Panc1 (cell line): Measurements from ENCODE around the gene SLC6A6. TPM values are rescaled to one million over a fixed set of nuclear protein-coding genes. Genes with fewer than 3 reads are reported as not detected.
A peak's percentile ranks its signal among the peaks of the same experiment; 100 is the strongest.

Experiments
- ATAC-seq: fragments of 200-7000 bp; cut with Tn5 transposase; 2 replicates; pipeline ENCODE4 v1.9.1; 2020; ENCODE audit warnings: mild to moderate bottlenecking, moderate library complexity
- BruUV-seq: library from RNA; stranded (reverse); fragments of 400-500 nt; replicated peaks from 2 replicates; lab custom pipeline; 2021; lab: Mats Ljungman, UMichigan
- CTCF ChIA-PET: fragments of 300-600 bp; sonication (Branson Sonifier 250); formaldehyde crosslinking; loops from one replicate; lab custom pipeline; 2022; ENCODE audit warnings: antibody characterized with exemption; lab: Charles Lee
- POLR2A ChIA-PET: fragments of 300-600 bp; sonication (Branson Sonifier 250); formaldehyde crosslinking; loops from one replicate; lab custom pipeline; 2022; ENCODE audit warnings: antibody characterized with exemption; lab: Charles Lee
- DNase-seq: peaks from one replicate; pipeline ENCODE4 v3.0.0-alpha.2; 2010; ENCODE audit warnings: low read depth, low spot score
- H3K27ac ChIP-seq: 2 replicates; pipeline ENCODE4 v1.5.1; 2011; ENCODE audit warnings: mild to moderate bottlenecking, low read length, inconsistent platforms
- H3K27me3 ChIP-seq: fragments of 200-500 bp; sonication (Bioruptor generic); 2 replicates; pipeline ENCODE4 v1.6.0; 2014; ENCODE audit warnings: low read length, inconsistent platforms; ENCODE audit not compliant: control insufficient read depth, insufficient read depth
- H3K36me3 ChIP-seq: fragments of 200-500 bp; sonication (Bioruptor generic); 2 replicates; pipeline ENCODE4 v1.5.1; 2014; ENCODE audit warnings: inconsistent platforms, mild to moderate bottlenecking, low read length, moderate library complexity; ENCODE audit not compliant: control insufficient read depth, insufficient read depth
- H3K4me1 ChIP-seq: 2 replicates; pipeline ENCODE4 v1.5.1; 2011; ENCODE audit warnings: inconsistent platforms, mild to moderate bottlenecking, low read length, moderate library complexity; ENCODE audit not compliant: control insufficient read depth, insufficient read depth
- H3K4me3 ChIP-seq, 2 experiments: 2 replicates each; pipeline ENCODE4 v1.5.1; 2011 to 2012; ENCODE audit warnings: low read depth in 2 of 2, low read length in 2 of 2, mild to moderate bottlenecking in 2 of 2, inconsistent platforms in 1 of 2, moderate library complexity in 1 of 2
- H3K9me3 ChIP-seq: fragments of 200-500 bp; sonication (Bioruptor generic); 2 replicates; pipeline ENCODE4 v1.5.1; 2014; ENCODE audit warnings: low read depth, mild to moderate bottlenecking, inconsistent platforms, low read length, moderate library complexity; ENCODE audit not compliant: control insufficient read depth, insufficient read depth
- POLR2AphosphoS5 ChIP-seq: IDR thresholded peaks from 2 replicates; pipeline ENCODE4 v1.6.1; 2012; ENCODE audit warnings: mild to moderate bottlenecking, low read depth, low read length, moderate library complexity
- SIN3A ChIP-seq: IDR thresholded peaks from 2 replicates; pipeline ENCODE4 v1.6.1; 2012; ENCODE audit warnings: low read depth, mild to moderate bottlenecking, low read length, moderate library complexity, borderline replicate concordance; ENCODE audit not compliant: insufficient read depth
- TCF7L2 ChIP-seq: IDR thresholded peaks from 2 replicates; pipeline ENCODE4 v1.6.1; 2011; ENCODE audit warnings: mild to moderate bottlenecking, low read depth, low read length, inconsistent platforms
- in situ Hi-C: cut with HindIII; loops from 2 replicates; pipeline ENCODE4 v1.10.0; 2016; ENCODE audit warnings: low sequenced_read_pairs, low pct_unique_long_range_greater_than_20kb
- intact Hi-C: fragments of 100-400 bp; cut with micrococcal nuclease; formaldehyde crosslinking; loops from one replicate; pipeline ENCODE4 v1.10.0; 2022; ENCODE audit not compliant: unreplicated experiment
- total RNA-seq: library from RNA; stranded (reverse); gene quantifications from one replicate; pipeline ENCODE4 v1.2.1, GENCODE V29; 2021; ENCODE audit not compliant: unreplicated experiment
- TF ChIP-seq, protein P1 (sequence below): fragments of 450-650 bp; IDR thresholded peaks from 2 replicates; pipeline ENCODE4 v1.5.1; 2017; ENCODE audit warnings: mild to moderate bottlenecking
- TF ChIP-seq, protein P2 (sequence below), 2 experiments: IDR thresholded peaks; 2 replicates each; pipeline ENCODE4 v1.6.1; 2011 to 2012; ENCODE audit warnings: low read depth in 2 of 2, control low read depth in 1 of 2, low read length in 1 of 2, mild to moderate bottlenecking in 1 of 2, moderate library complexity in 1 of 2; ENCODE audit not compliant: insufficient read depth in 1 of 2

SLC6A6 gene
- total RNA-seq, 1 experiment from 2014 or later: 61.0 TPM

DNA sequence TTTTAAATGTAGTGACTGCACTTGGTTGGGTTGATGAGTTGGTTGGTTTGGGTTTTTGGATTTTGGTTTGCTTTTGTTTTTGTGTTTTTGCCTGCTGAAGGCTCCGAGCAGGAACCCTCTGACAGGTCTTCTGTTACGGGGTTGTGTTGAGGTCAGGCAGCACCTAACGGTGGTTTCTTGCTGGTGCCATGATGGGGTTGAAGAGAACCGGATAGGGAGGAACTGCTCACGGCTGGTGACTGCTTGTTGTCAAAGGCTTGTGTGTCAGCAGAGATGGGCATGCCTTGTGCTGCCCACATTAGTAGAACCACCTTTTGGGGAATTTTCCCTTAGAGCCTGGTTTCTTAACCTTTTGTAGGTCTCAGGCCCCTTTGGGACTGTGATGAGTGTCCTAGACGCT lies 42.0 kb downstream of the SLC6A6 start:
- TF ChIP-seq, protein P1, sequence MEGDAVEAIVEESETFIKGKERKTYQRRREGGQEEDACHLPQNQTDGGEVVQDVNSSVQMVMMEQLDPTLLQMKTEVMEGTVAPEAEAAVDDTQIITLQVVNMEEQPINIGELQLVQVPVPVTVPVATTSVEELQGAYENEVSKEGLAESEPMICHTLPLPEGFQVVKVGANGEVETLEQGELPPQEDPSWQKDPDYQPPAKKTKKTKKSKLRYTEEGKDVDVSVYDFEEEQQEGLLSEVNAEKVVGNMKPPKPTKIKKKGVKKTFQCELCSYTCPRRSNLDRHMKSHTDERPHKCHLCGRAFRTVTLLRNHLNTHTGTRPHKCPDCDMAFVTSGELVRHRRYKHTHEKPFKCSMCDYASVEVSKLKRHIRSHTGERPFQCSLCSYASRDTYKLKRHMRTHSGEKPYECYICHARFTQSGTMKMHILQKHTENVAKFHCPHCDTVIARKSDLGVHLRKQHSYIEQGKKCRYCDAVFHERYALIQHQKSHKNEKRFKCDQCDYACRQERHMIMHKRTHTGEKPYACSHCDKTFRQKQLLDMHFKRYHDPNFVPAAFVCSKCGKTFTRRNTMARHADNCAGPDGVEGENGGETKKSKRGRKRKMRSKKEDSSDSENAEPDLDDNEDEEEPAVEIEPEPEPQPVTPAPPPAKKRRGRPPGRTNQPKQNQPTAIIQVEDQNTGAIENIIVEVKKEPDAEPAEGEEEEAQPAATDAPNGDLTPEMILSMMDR: no peak
- no peak for TF ChIP-seq SIN3A
- intact Hi-C loops (no loop called here), in situ Hi-C loops (no loop called here)
- ATAC-seq (no peak), DNase-seq (no peak)
- CTCF ChIA-PET: no interaction called here
- no peaks in the 10 kb centered on the region; the same call in 1 of the 2 replicates for H3K36me3 ChIP-seq
- POLR2A ChIA-PET: no interaction called here
- 0 out of 2 replicates have a peak overlapping the region, but pooled peaks have one; percentile 12 for H3K27ac ChIP-seq
- no peaks in the 10 kb centered on the region for H3K9me3 ChIP-seq
- no peak overlapping the region for H3K4me3 ChIP-seq
- peaks cover 29% of the 10 kb centered on the region for H3K4me1 ChIP-seq
- BruUV-seq: no TSS peak
- no peaks in the 10 kb centered on the region for H3K27me3 ChIP-seq

- H3K4me1 ChIP-seq: peaks cover 15% of the 10 kb centered on the region
- CTCF ChIA-PET: no interaction called here
- POLR2A ChIA-PET: no interaction called here
- in situ Hi-C loops (no loop called here), intact Hi-C loops (no loop called here)
- ATAC-seq (no peak), DNase-seq (no peak)
- TF ChIP-seq, protein P2, sequence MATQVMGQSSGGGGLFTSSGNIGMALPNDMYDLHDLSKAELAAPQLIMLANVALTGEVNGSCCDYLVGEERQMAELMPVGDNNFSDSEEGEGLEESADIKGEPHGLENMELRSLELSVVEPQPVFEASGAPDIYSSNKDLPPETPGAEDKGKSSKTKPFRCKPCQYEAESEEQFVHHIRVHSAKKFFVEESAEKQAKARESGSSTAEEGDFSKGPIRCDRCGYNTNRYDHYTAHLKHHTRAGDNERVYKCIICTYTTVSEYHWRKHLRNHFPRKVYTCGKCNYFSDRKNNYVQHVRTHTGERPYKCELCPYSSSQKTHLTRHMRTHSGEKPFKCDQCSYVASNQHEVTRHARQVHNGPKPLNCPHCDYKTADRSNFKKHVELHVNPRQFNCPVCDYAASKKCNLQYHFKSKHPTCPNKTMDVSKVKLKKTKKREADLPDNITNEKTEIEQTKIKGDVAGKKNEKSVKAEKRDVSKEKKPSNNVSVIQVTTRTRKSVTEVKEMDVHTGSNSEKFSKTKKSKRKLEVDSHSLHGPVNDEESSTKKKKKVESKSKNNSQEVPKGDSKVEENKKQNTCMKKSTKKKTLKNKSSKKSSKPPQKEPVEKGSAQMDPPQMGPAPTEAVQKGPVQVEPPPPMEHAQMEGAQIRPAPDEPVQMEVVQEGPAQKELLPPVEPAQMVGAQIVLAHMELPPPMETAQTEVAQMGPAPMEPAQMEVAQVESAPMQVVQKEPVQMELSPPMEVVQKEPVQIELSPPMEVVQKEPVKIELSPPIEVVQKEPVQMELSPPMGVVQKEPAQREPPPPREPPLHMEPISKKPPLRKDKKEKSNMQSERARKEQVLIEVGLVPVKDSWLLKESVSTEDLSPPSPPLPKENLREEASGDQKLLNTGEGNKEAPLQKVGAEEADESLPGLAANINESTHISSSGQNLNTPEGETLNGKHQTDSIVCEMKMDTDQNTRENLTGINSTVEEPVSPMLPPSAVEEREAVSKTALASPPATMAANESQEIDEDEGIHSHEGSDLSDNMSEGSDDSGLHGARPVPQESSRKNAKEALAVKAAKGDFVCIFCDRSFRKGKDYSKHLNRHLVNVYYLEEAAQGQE (IDR thresholded peaks at IDR 0.05; ENCODE audit: insufficient read depth in 1 of 2, low read depth in 2 of 2, low read length in 1 of 2): no peak
- TF ChIP-seq TCF7L2 (no peak), SIN3A (no peak)
- no peak overlapping the region for H3K4me3 ChIP-seq
- no peak overlapping the region for H3K27ac ChIP-seq
- no peaks in the 10 kb centered on the region for H3K27me3 ChIP-seq
- BruUV-seq: no TSS peak
- H3K36me3 ChIP-seq: no peaks in the 10 kb centered on the region; the same call in 1 of the 2 replicates
- no peaks in the 10 kb centered on the region for H3K9me3 ChIP-seq
Measured at GRCh38 chr3:14445773-14446172, 43.4 kb downstream of the SLC6A6 start.

DNA sequence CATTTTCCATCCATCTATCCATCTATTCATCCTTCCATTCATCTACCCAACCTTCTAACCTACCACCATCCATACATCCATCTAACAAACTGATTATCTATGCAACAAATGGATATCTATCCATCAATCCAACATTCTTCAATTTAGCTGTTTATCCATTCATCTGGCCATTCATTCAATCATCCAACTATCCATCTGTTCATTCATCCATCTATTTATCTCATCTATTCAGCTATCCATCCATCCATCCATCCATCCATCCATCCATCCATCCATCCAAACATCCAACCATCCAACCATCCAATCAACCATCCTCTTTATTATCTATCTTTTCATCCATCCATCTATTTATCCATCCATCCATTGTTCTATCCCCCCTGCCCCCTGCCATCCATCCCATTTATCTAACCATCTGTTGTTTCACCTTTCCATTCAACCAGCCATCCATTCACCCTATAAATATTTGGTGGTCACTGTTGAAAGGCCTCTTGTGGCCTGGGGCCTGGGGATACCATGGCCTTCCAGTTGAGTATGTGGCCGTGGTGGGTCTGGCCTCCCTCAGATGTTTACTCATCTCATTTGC lies 44.7 kb downstream of the SLC6A6 start:
- H3K9me3 ChIP-seq: no peaks in the 10 kb centered on the region
- DNase-seq (no peak), ATAC-seq (no peak)
- H3K27ac ChIP-seq: no peak overlapping the region
- H3K27me3 ChIP-seq: no peaks in the 10 kb centered on the region
- TF ChIP-seq SIN3A: no peak
- TF ChIP-seq, protein P2 (IDR thresholded peaks at IDR 0.05; ENCODE audit: insufficient read depth in 1 of 2, low read depth in 2 of 2, low read length in 1 of 2): no peak
- TF ChIP-seq, protein P1: no peak
- TF ChIP-seq POLR2AphosphoS5: no peak
- TF ChIP-seq TCF7L2: no peak
- no peaks in the 10 kb centered on the region; the same call in none of the 2 replicates for H3K36me3 ChIP-seq
- H3K4me1 ChIP-seq: peaks cover 6% of the 10 kb centered on the region
- POLR2A ChIA-PET: no interaction called here
- in situ Hi-C loops (no loop called here), intact Hi-C loops (no loop called here)
- BruUV-seq: no TSS peak
- H3K4me3 ChIP-seq: no peak overlapping the region
- CTCF ChIA-PET: no interaction called here
